Breast epithelium (tissue), 4 donors: ENCODE results near the gene SGSM2. TPM values are rescaled to one million over a fixed set of nuclear protein-coding genes. Genes with fewer than 3 reads are reported as not detected.

Source experiments
- DNase-seq, 2 donors: peaks; one replicate each; pipeline ENCODE4 v3.0.0-alpha.2; 2019; ENCODE audit warnings: low spot score in 2 of 2
- H3K27ac ChIP-seq, 2 donors: fragments of 200-600 bp; sonication (generic) in 1 of 2; one replicate each; pipeline ENCODE4 v1.5.1; 2016 to 2019; ENCODE audit warnings: mild to moderate bottlenecking in 1 of 2
- H3K27me3 ChIP-seq, 2 donors: fragments of 200-600 bp; sonication (generic) in 1 of 2; one replicate each; pipeline versions ENCODE4 v1.5.1 to v1.6.0; 2017 to 2019; ENCODE audit warnings: control low read depth in 1 of 2, mild to moderate bottlenecking in 1 of 2
- H3K36me3 ChIP-seq: fragments of 200-600 bp; one replicate; pipeline ENCODE4 v1.5.1; 2019
- H3K4me1 ChIP-seq, 2 donors: fragments of 200-600 bp; sonication (generic); one replicate each; pipeline ENCODE4 v1.5.1; 2016 to 2019; ENCODE audit warnings: control low read depth in 1 of 2
- H3K4me3 ChIP-seq, 3 donors: fragments of 200-600 bp; sonication (generic); 1 replicate in 2 of 3; 2 replicates in 1 of 3; pipeline ENCODE4 v1.5.1; 2016 to 2019; ENCODE audit warnings: mild to moderate bottlenecking in 3 of 3, moderate library complexity in 2 of 3
- H3K9me3 ChIP-seq, 2 donors: fragments of 200-600 bp; sonication (generic) in 1 of 2; one replicate each; pipeline ENCODE4 v1.5.1; 2016 to 2019; ENCODE audit warnings: control low read depth in 1 of 2
- POLR2A ChIP-seq: fragments of 450-650 bp; IDR thresholded peaks from one replicate; pipeline ENCODE4 v1.6.1; 2016; ENCODE audit warnings: antibody characterized with exemption, mild to moderate bottlenecking, moderate library complexity
- POLR2AphosphoS5 ChIP-seq, 3 donors: sonication (generic); formaldehyde crosslinking; IDR thresholded peaks; one replicate each; pipeline ENCODE4 v1.6.1; 2017; ENCODE audit warnings: antibody characterized with exemption in 3 of 3
- intact Hi-C: fragments of 100-400 bp; cut with DNase I; formaldehyde crosslinking; loops from one replicate; pipeline ENCODE4 v1.15.1; 2023; ENCODE audit warnings: low total_unique reads
- total RNA-seq, 3 donors: library from RNA; depleted of rRNA; stranded (reverse); fragments of >200 nt; gene quantifications; one replicate each; pipeline ENCODE4 v1.1.0, GENCODE V29; 2016
- TF ChIP-seq, protein P1 (sequence below), 3 donors: fragments of 450-650 bp; IDR thresholded peaks; one replicate each; pipeline ENCODE4 v1.5.1; 2016 to 2017; ENCODE audit warnings: antibody characterized with exemption in 3 of 3, mild to moderate bottlenecking in 3 of 3, moderate library complexity in 3 of 3

SGSM2 gene
- total RNA-seq, 3 donors from 2014 or later: 27.8 to 125 (median 85.5) TPM

DNA sequence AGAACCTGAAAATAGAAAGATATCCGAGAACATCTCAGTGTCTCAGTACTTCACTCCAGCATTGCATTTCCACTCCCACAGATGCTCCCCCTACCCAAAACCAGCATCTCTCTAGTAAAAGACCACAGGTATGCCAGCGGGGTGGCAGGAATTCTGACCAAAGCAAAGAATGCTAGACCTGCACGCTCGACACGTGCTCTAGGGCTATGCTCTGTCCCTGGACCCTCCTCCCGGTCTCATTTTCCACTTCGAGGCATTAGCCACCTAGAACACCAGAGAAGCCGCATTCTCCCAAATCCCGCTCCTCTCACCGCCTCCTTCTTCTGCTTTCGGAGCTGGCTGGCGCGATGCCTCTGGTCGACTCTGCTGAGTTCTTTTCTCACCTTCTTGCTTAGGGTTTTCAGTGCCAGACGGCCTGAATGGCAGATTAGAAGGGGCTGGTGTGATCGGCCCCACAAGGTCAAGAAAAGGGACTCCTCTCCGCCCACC, 1.5 kb upstream of the SGSM2 start:
- no peak for DNase-seq

DNA sequence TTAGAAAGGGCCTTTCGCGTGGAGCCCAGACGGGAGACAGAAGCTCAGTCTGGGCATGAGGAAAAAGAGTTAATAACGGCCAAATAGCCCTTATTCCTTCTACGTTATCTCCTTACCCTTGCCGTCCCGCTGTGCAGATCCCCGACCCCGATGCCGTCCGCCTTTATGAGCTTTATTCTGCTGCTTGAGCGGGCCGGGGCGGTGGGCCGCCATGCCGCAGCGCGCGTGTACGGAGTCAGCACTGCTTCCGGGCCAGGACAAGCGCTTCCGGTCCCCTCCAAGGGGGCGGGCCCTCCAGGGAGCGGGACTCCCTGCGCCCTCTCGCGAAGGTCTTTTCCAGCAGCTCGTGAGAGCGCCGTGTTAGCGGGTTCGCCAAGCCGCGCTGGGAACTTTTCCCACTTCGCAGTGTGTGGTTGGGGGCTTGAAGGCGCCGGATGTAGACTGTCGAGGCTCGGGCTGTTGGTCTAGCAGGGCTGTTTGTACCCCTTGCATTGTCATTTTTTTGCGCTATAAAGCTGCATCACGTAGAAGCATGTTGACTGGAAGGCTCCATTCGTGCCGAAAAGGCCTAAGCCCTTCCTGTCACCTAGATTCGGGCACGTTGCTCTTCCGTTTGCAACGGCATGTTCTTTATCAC, 968 bp upstream of the SGSM2 start, which contains the start of gene TSR1:
Gene TSR1 (minus strand): TSS at position 243 of the 637 bp plus-strand sequence. CDS start 30 bp downstream, at position 213.
- TF ChIP-seq, protein P1, sequence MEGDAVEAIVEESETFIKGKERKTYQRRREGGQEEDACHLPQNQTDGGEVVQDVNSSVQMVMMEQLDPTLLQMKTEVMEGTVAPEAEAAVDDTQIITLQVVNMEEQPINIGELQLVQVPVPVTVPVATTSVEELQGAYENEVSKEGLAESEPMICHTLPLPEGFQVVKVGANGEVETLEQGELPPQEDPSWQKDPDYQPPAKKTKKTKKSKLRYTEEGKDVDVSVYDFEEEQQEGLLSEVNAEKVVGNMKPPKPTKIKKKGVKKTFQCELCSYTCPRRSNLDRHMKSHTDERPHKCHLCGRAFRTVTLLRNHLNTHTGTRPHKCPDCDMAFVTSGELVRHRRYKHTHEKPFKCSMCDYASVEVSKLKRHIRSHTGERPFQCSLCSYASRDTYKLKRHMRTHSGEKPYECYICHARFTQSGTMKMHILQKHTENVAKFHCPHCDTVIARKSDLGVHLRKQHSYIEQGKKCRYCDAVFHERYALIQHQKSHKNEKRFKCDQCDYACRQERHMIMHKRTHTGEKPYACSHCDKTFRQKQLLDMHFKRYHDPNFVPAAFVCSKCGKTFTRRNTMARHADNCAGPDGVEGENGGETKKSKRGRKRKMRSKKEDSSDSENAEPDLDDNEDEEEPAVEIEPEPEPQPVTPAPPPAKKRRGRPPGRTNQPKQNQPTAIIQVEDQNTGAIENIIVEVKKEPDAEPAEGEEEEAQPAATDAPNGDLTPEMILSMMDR (IDR thresholded peaks at IDR 0.05): no peak
- TF ChIP-seq POLR2AphosphoS5 (IDR thresholded peaks at IDR 0.05) (peak; percentile 74 to 91 (median 87)), POLR2A (peak; percentile 55)
- Histone ChIP-seq H3K9me3 (no peaks in the 10 kb centered on the region), H3K36me3 (peaks cover 6% of the 10 kb centered on the region), H3K27me3 (no peaks in the 10 kb centered on the region), H3K4me3 (peak within 1 kb of the TSS; percentile 94 to 99 (median 97)), H3K27ac (peak within 1 kb of the TSS; percentile 93 to 96), H3K4me1 (peaks cover 4 to 8% of the 10 kb centered on the region in 2 donors)
- intact Hi-C loops: no loop called here
- DNase-seq: peak; percentile 84 to 88

More for the DNA sequence above, 1.5 kb upstream of the SGSM2 start:
- no peak for TF ChIP-seq POLR2AphosphoS5 (IDR thresholded peaks at IDR 0.05)
- TF ChIP-seq, protein P1 (IDR thresholded peaks at IDR 0.05): no peak
- no peak for TF ChIP-seq POLR2A
- peaks cover 4 to 8% of the 10 kb centered on the region in 2 donors for H3K4me1 ChIP-seq
- no peaks in the 10 kb centered on the region for H3K9me3 ChIP-seq
- peak overlapping the region; percentile 94 to 99 (median 97) for H3K4me3 ChIP-seq
- peaks cover 6% of the 10 kb centered on the region for H3K36me3 ChIP-seq
- H3K27me3 ChIP-seq: no peaks in the 10 kb centered on the region
- H3K27ac ChIP-seq: peak overlapping the region; percentile 93 to 96
- intact Hi-C loops: no loop called here

DNA sequence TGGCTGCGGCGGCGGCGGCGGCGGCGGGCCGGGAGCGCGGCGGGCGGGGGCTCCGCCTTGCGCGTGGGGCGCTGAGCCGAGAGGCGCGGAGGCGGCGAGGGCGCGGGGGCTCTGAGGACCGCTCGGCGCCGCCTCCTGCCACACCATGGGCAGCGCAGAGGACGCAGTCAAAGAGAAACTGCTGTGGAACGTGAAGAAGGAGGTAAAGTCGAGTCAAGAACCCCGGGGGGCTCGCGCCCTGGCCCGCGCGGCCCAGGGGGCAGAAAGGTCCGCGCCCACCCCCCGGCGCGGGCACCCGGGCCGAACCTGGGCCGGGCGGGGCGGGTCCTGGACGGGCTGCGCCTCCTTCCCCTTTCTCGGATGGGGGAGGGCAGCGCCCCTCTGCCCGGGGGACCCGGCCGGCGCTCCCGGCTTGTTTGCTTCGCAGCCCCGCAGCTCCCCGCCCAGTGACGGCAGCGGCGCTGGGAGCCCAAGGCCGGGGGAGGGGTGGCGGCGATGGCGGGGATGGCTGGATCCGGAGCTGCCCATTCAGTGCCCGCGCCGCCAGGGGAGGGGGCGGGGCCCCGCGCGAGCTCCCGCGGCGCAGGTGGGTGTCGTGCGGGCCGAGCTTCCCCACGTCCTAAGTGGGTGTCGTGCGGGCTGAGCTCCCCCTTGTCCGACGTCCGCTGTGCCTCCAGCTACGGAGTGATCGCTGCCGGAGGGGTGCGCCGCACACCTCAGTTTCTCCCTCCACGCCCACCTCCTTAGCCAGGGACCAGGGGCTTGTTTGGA, 428 bp downstream of the SGSM2 start:
- Histone ChIP-seq H3K27me3 (no peaks in the 10 kb centered on the region), H3K9me3 (no peaks in the 10 kb centered on the region), H3K4me3 (peak overlapping the region; percentile 94 to 99 (median 97)), H3K27ac (peak overlapping the region; percentile 93 to 96), H3K36me3 (no peaks in the 10 kb centered on the region), H3K4me1 (peaks cover 4 to 8% of the 10 kb centered on the region in 2 donors)
- intact Hi-C loops: no loop called here
- DNase-seq: peak; percentile 58 to 83
- TF ChIP-seq, protein P1 (IDR thresholded peaks at IDR 0.05): no peak
- peak in 1 of 3 donors; percentile 47 for TF ChIP-seq POLR2AphosphoS5 (IDR thresholded peaks at IDR 0.05)

DNA sequence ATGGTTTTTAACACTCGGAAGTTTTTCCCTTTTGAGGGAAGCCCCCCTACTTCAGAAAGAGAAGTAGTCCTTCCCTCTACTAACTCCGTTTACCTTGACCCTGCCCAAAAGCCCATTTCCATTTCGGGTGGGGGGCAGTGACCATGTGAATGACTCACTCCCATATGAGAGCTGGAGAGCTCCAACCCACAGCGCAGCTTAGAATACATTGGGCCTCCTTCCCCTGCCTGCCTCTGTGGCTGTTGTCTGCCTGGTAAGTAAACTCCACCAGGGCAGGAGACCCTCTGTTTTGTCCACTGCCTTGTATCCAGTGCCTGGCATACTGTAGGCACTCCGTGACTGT, 985 bp downstream of the SGSM2 start:
- no peak for TF ChIP-seq POLR2A
- TF ChIP-seq POLR2AphosphoS5 (IDR thresholded peaks at IDR 0.05): no peak
- TF ChIP-seq, protein P1 (IDR thresholded peaks at IDR 0.05): no peak
- intact Hi-C loops: no loop called here
- Histone ChIP-seq H3K9me3 (no peaks in the 10 kb centered on the region), H3K36me3 (no peaks in the 10 kb centered on the region), H3K27me3 (no peaks in the 10 kb centered on the region), H3K4me3 (peak overlapping the region; percentile 94 to 99 (median 97)), H3K4me1 (peaks cover 4 to 8% of the 10 kb centered on the region in 2 donors), H3K27ac (peak overlapping the region; percentile 93 to 96)
- DNase-seq: no peak

DNA sequence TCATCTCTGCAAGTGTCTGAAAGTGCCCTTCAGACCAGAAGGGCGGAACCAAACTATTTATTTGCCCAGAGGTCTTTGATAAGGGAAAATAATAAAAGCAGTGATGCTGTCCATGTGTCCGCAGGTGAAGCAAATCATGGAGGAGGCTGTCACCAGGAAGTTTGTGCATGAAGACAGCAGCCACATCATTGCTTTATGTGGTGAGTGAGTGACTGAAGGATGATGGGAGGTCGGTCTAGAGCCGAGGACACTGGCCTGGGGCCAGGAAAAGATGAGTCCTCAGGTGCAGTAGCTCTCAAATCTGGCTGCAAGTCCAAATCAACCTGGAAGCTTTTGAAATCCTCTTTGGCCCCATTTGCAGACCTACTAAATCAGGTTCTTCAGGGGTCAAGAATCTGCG, 6.1 kb downstream of the SGSM2 start:
- H3K27ac ChIP-seq: peak overlapping the region in 1 of 2 donors; percentile 60
- H3K9me3 ChIP-seq: no peaks in the 10 kb centered on the region
- H3K4me3 ChIP-seq: no peak overlapping the region
- intact Hi-C loops: no loop called here
- TF ChIP-seq POLR2A: no peak
- TF ChIP-seq, protein P1 (IDR thresholded peaks at IDR 0.05): no peak
- TF ChIP-seq POLR2AphosphoS5 (IDR thresholded peaks at IDR 0.05): no peak
- no peak for DNase-seq
- no peaks in the 10 kb centered on the region for H3K36me3 ChIP-seq
- no peaks in the 10 kb centered on the region for H3K27me3 ChIP-seq
- peaks cover 0 to under 1% of the 10 kb centered on the region in 2 donors for H3K4me1 ChIP-seq
